NT2/D1 (cell line): ENCODE results near the gene RHBDD1.

Experiments
- DNase-seq: peaks from one replicate; pipeline ENCODE4 v3.0.0-alpha.2; 2011; ENCODE audit warnings: low read depth, low spot score
- H3K27me3 ChIP-seq: 2 replicates; pipeline ENCODE4 v1.6.0; 2011; ENCODE audit warnings: mild to moderate bottlenecking; ENCODE audit not compliant: insufficient read length, insufficient read depth
- H3K36me3 ChIP-seq: 2 replicates; pipeline ENCODE4 v1.6.1; 2011; ENCODE audit warnings: mild to moderate bottlenecking, low read length, mixed read lengths; ENCODE audit not compliant: insufficient read depth, insufficient read length
- H3K4me1 ChIP-seq: 2 replicates; pipeline ENCODE4 v1.5.1; 2011; ENCODE audit not compliant: insufficient read depth, insufficient read length
- H3K4me3 ChIP-seq: 2 replicates; pipeline ENCODE4 v1.5.1; 2011; ENCODE audit warnings: low read depth; ENCODE audit not compliant: insufficient read length
- H3K9ac ChIP-seq: 2 replicates; pipeline ENCODE4 v1.6.0; 2011; ENCODE audit warnings: low read depth; ENCODE audit not compliant: insufficient read length
- H3K9me3 ChIP-seq: 2 replicates; pipeline ENCODE4 v1.5.1; 2011; ENCODE audit warnings: mild to moderate bottlenecking, low read length; ENCODE audit not compliant: insufficient read depth
- SUZ12 ChIP-seq: IDR thresholded peaks from 2 replicates; pipeline ENCODE4 v1.6.1; 2011; ENCODE audit not compliant: insufficient read length, insufficient read depth; ENCODE audit errors: extremely low read depth
- YY1 ChIP-seq: IDR thresholded peaks from 2 replicates; pipeline ENCODE4 v1.6.1; 2011; ENCODE audit not compliant: insufficient read length, insufficient read depth
- ZNF274 ChIP-seq: IDR thresholded peaks from 2 replicates; pipeline ENCODE4 v1.6.1; 2011; ENCODE audit warnings: mild to moderate bottlenecking, low read depth, low read length

RHBDD1 gene

GRCh38 chr2:226845386-226846116 lies 9.7 kb downstream of the RHBDD1 start:
- no peak for TF ChIP-seq SUZ12
- H3K4me1 ChIP-seq: no peaks in the 10 kb centered on the region
- no peak overlapping the region for H3K9ac ChIP-seq
- no peaks in the 10 kb centered on the region for H3K36me3 ChIP-seq
- no peak for DNase-seq
- no peak overlapping the region for H3K4me3 ChIP-seq
- no peaks in the 10 kb centered on the region for H3K27me3 ChIP-seq
- H3K9me3 ChIP-seq: no peaks in the 10 kb centered on the region

- no peak for TF ChIP-seq SUZ12
- no peak overlapping the region for H3K4me3 ChIP-seq
These were observed 11.2 kb downstream of the RHBDD1 start for GRCh38 chr2:226847090-226847489.

DNA sequence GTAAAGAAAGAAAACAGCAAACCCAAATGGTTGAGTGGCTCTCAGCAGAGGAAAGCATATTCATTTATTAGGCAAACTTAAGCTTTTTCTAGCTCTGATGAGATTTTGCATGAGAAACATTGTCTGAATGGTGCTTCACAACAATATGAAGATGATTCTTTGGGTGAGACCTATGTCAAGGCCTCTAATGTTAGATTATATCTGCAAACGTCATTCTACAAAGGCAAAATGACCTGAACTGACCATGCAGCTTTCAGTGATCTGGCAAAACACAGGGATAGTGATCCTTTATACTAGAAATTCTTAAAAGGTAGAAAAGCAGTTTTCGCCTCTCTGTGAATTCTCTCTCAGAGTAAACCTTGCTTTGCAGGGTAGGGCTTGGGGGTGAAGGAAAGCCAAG lies 11.7 kb downstream of the RHBDD1 start:
- Histone ChIP-seq H3K27me3 (no peaks in the 10 kb centered on the region), H3K9me3 (no peaks in the 10 kb centered on the region), H3K4me3 (no peak overlapping the region), H3K9ac (no peak overlapping the region), H3K36me3 (no peaks in the 10 kb centered on the region), H3K4me1 (no peaks in the 10 kb centered on the region)
- TF ChIP-seq ZNF274: no peak
- no peak for TF ChIP-seq SUZ12
- no peak for TF ChIP-seq YY1
- no peak for DNase-seq

More at GRCh38 chr2:226847090-226847489, 11.2 kb downstream of the RHBDD1 start:
- H3K9ac ChIP-seq: no peak overlapping the region
- no peaks in the 10 kb centered on the region for H3K36me3 ChIP-seq
- no peaks in the 10 kb centered on the region for H3K9me3 ChIP-seq
- H3K4me1 ChIP-seq: no peaks in the 10 kb centered on the region
- no peaks in the 10 kb centered on the region for H3K27me3 ChIP-seq
- DNase-seq: no peak

DNA sequence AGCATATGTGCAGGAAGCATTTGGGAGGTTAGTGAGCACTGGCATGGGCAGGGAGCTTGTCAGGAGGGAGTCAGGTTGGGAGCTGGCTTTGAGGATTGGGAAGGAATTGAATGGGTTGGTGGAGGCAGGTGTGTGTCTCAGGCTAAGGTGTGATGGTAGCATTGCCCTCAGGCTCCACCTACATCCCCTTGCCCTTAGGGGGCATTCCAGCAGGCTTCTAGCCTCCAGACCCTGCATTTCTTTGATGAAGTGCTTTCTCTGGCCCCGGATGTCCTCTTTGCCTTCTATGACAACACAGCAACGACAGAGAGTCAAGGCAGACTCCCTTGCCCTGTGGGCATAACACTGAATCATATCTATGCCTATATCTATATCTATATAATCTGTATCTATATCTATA lies 13.5 kb downstream of the RHBDD1 start:
- H3K36me3 ChIP-seq: no peaks in the 10 kb centered on the region
- no peaks in the 10 kb centered on the region for H3K9me3 ChIP-seq
- H3K9ac ChIP-seq: no peak overlapping the region
- no peaks in the 10 kb centered on the region for H3K4me1 ChIP-seq
- no peak for TF ChIP-seq SUZ12
- TF ChIP-seq YY1: no peak
- TF ChIP-seq ZNF274: no peak
- H3K27me3 ChIP-seq: no peaks in the 10 kb centered on the region
- no peak for DNase-seq
- H3K4me3 ChIP-seq: no peak overlapping the region

- Histone ChIP-seq H3K36me3 (no peaks in the 10 kb centered on the region), H3K27me3 (no peaks in the 10 kb centered on the region), H3K4me1 (no peaks in the 10 kb centered on the region), H3K9ac (no peak overlapping the region), H3K4me3 (no peak overlapping the region), H3K9me3 (no peaks in the 10 kb centered on the region)
- DNase-seq: no peak
- no peak for TF ChIP-seq SUZ12
- TF ChIP-seq YY1: no peak
- no peak for TF ChIP-seq ZNF274
These were observed 14.2 kb downstream of the RHBDD1 start for GRCh38 chr2:226850024-226850423.

DNA sequence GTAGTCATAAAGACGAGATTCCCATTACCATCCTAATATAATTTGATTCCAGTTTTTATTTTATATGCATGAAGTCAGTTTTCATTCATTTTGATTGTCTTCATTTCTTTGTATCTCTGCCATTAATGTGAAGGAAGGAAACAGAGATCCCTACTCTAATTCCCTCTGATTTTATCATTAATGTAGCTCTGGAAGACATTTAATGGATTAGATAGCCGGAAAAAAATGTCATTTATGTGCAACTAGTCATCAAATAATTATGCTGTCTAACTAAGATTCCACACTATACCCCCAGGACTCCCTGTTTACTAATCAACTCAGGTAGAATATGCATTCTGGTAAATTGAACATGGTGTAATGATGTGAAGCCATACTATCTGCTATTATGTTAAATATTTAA lies 19.9 kb downstream of the RHBDD1 start:
- no peak for TF ChIP-seq ZNF274
- no peak for DNase-seq
- Histone ChIP-seq H3K9me3 (no peaks in the 10 kb centered on the region), H3K4me3 (no peak overlapping the region), H3K27me3 (no peaks in the 10 kb centered on the region), H3K36me3 (no peaks in the 10 kb centered on the region), H3K9ac (no peak overlapping the region), H3K4me1 (no peaks in the 10 kb centered on the region)

DNA sequence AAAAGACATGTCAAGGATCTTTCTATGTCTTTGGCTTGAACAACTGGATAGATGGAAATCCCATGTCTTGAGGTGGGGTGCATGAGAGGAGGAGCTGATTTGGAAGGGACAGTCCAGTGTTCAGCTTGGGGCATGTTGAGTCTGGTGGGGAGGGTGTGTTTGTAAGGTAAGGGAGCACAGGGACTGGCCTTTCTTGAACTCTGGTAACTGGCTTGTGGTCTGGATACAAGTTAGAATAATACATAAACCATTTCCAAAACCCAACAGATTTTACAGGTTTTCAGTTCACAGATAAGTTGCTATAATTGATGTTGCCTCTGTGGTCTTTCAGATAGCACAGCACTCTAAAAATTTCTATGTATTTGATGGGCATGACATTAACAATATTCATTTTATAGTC lies 24.2 kb downstream of the RHBDD1 start:
- H3K9me3 ChIP-seq: no peaks in the 10 kb centered on the region
- H3K9ac ChIP-seq: no peak overlapping the region
- H3K27me3 ChIP-seq: no peaks in the 10 kb centered on the region
- TF ChIP-seq YY1 (no peak), ZNF274 (no peak), SUZ12 (no peak)
- H3K36me3 ChIP-seq: no peaks in the 10 kb centered on the region
- H3K4me3 ChIP-seq: no peak overlapping the region
- DNase-seq: no peak
- H3K4me1 ChIP-seq: peaks cover 1% of the 10 kb centered on the region

DNA sequence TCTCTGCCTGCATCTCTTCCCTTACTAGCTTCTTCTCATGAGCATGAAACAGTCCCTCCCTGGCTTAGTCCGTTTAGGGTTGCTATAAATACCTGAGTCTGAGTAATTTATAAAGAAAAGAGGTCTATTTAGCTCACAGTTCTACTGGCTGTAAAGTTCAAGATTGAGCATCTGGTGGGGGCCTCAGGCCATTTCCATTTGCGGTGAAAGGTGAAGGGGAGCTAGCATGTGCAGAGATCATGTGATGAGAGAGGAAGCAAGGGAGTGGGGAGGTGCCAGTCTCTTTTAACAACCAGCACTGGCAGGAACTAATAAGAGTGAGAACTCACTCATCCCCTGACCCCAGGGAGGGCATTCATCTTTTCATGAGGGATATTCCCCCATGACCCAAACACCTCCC lies 26.8 kb downstream of the RHBDD1 start:
- no peak overlapping the region for H3K9ac ChIP-seq
- no peak overlapping the region for H3K4me3 ChIP-seq
- DNase-seq: no peak
- H3K27me3 ChIP-seq: no peaks in the 10 kb centered on the region
- TF ChIP-seq ZNF274 (no peak), SUZ12 (no peak), YY1 (no peak)
- no peaks in the 10 kb centered on the region for H3K9me3 ChIP-seq
- H3K36me3 ChIP-seq: no peaks in the 10 kb centered on the region
- H3K4me1 ChIP-seq: peaks cover 1% of the 10 kb centered on the region
